Endothelial cell of umbilical vein (primary cell): ENCODE results near the gene DEPDC5.

Experiments
- CTCF ChIP-seq, 2 donors: IDR thresholded peaks; 1 replicate in 1 of 2; 2 replicates in 1 of 2; pipeline ENCODE4 v1.5.1; 2011; ENCODE audit warnings: low read length in 2 of 2, mild to moderate bottlenecking in 2 of 2, moderate library complexity in 2 of 2, control low read depth in 1 of 2, inconsistent platforms in 1 of 2, low read depth in 1 of 2; ENCODE audit not compliant: insufficient read depth in 1 of 2; ENCODE audit errors: extremely low read depth in 1 of 2
- EZH2 ChIP-seq: IDR thresholded peaks from 2 replicates; pipeline ENCODE4 v1.6.1; 2012; ENCODE audit warnings: borderline replicate concordance, low read depth, mild to moderate bottlenecking, moderate library complexity, low read length, inconsistent platforms; ENCODE audit not compliant: severe bottlenecking
- POLR2A ChIP-seq: IDR thresholded peaks from 2 replicates; pipeline ENCODE4 v1.6.1; 2012; ENCODE audit warnings: low read depth, mild to moderate bottlenecking, control low read depth, low read length

GRCh38 chr22:31929167-31929930, 175.5 kb downstream of the DEPDC5 start:
- TF ChIP-seq CTCF (IDR thresholded peaks at IDR 0.05; ENCODE audit: extremely low read depth in 1 of 2, insufficient read depth in 1 of 2, low read depth in 1 of 2, low read length in 2 of 2), result no peak
- TF ChIP-seq POLR2A, result no peak
- no peak for TF ChIP-seq EZH2
